Ovary (tissue), 9 donors: ENCODE results near the gene CHST14. TPM values are rescaled to one million over a fixed set of nuclear protein-coding genes. Genes with fewer than 3 reads are reported as not detected.

ENCODE experiments used
- DNase-seq, 5 donors: peaks; one replicate each; pipeline ENCODE4 v3.0.0-alpha.2; 2019 to 2020
- H3K27ac ChIP-seq, 2 donors: fragments of 200-600 bp; one replicate each; pipeline versions ENCODE4 v1.5.1 to v1.8.0; 2019 to 2022
- H3K27me3 ChIP-seq: fragments of 200-600 bp; one replicate; pipeline ENCODE4 v1.8.0; 2022
- H3K36me3 ChIP-seq: fragments of 200-600 bp; sonication (generic); one replicate; pipeline ENCODE4 v1.5.1; 2019
- H3K4me1 ChIP-seq: one replicate; pipeline ENCODE4 v1.8.1; 2013; ENCODE audit warnings: mild to moderate bottlenecking, moderate library complexity; ENCODE audit not compliant: insufficient read depth
- H3K4me3 ChIP-seq: fragments of 200-600 bp; sonication (generic); one replicate; pipeline ENCODE4 v1.5.1; 2017
- H3K9me3 ChIP-seq, 2 donors: fragments of 200-600 bp in 1 of 2; sonication (generic) in 1 of 2; one replicate each; pipeline versions ENCODE4 v1.5.1 to v1.8.1; 2013 to 2019; ENCODE audit warnings: mild to moderate bottlenecking in 1 of 2, moderate library complexity in 1 of 2
- CTCF ChIP-seq, 3 donors: fragments of 450-650 bp in 2 of 3; fragments of 200-600 bp in 1 of 3; IDR thresholded peaks; one replicate each; pipeline versions ENCODE4 v1.5.1 to v1.8.0; 2016 to 2022; ENCODE audit warnings: antibody characterized with exemption in 3 of 3, mild to moderate bottlenecking in 1 of 3
- EP300 ChIP-seq: sonication (generic); formaldehyde crosslinking; IDR thresholded peaks from one replicate; pipeline ENCODE4 v1.6.1; 2017; ENCODE audit warnings: antibody characterized with exemption
- POLR2A ChIP-seq: fragments of 450-650 bp; IDR thresholded peaks from one replicate; pipeline ENCODE4 v1.6.1; 2017; ENCODE audit warnings: antibody characterized with exemption, mild to moderate bottlenecking, moderate library complexity
- WGBS, 3 donors: extraction: QIAGEN DNeasy Blood & Tissue Kit in 1 of 3; methylation state at CpG; one replicate each; pipeline versions ENCODE4 v1.1.5 to v1.1.7; 2013 to 2017; 5-methylcytosine and 5-hydroxymethylcytosine counted together
- intact Hi-C, 4 donors: fragments of 100-400 bp; cut with DNase I; formaldehyde crosslinking; loops; one replicate each; pipeline versions ENCODE4 v1.11.0 to v1.15.1; 2022 to 2023
- polyA plus RNA-seq, 2 donors: library from polyadenylated mRNA; stranded (reverse); fragments of 200-250 nt in 1 of 2; fragments of 350-450 nt in 1 of 2; fragmentation: Illumina TruSeq in 1 of 2; extraction: RNeasy Lipid Tissue Mini Kit (QIAGEN cat#74804) in 1 of 2; gene quantifications; one replicate each; pipeline ENCODE4 v1.2.3, GENCODE V29; 2013 to 2014
- total RNA-seq, 7 donors: library from RNA; depleted of rRNA in 2 of 7; stranded (reverse); fragments of >200 nt in 2 of 7; fragmentation: NEBNext Ultra II Directional in 3 of 7; extraction: Animal tissue kit (Norgen Biotek cat#: 25700) in 3 of 7; gene quantifications; one replicate each; pipeline versions ENCODE4 v1.1.0 to v1.2.4, GENCODE V29; 2016 to 2023
- donor health status: DM: no; HTN: no; CAD: no; lungs with moderate emphysema.
- donor health status: DM: no; HTN: no; CAD: no.
- donor health status: Bipolar disorder and iron deficiency.
- donor health status: DM: yes; HTN: yes; CAD: no.
- donor health status: DM: no; HTN: no; CAD: no.
- donor health status: DM: yes; HTN: yes; CAD: no.

Gene CHST14
- total and polyA plus RNA-seq, 9 donors, result 8.2 to 28.3 (median 23.8) TPM

DNA sequence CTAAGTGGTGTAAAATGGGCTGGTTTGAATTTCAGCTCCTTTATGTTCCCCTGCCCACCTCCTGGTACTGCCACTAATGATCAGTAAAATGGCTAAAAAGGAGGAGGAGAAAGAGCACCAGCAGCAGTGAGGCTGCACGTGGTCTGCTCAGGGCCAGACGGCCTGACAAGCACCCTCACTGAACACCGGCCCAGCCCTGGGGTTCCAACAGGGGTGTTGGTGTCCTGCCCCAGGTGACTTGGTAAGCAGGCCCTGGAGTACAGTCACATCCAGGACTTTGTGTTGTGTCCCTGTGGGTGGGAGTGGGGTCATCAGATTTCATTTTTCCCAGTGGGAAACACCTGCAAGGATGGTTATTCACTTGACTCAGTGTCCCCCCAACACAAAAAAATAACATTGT lies 24.6 kb upstream of the CHST14 start:
- no peak overlapping the region for H3K4me3 ChIP-seq
- no peaks in the 10 kb centered on the region for H3K36me3 ChIP-seq
- H3K4me1 ChIP-seq, result peaks cover 8% of the 10 kb centered on the region
- TF ChIP-seq EP300 (no peak), CTCF (IDR thresholded peaks at IDR 0.05) (no peak), POLR2A (no peak)
- H3K27ac ChIP-seq, result no peak overlapping the region
- 74 to 77% (median 77%) methylated on average over 3 of the region's 3 CpGs for WGBS, 3 donors
- DNase-seq, result no peak
- H3K27me3 ChIP-seq, result no peaks in the 10 kb centered on the region
- intact Hi-C loops, result loop anchor here in 1 of 4 donors (10.0 kb wide), 1 partner anchor 119 kb away; the partner anchor contains the start of genes CCDC32 and RPUSD2
- no peaks in the 10 kb centered on the region for H3K9me3 ChIP-seq

DNA sequence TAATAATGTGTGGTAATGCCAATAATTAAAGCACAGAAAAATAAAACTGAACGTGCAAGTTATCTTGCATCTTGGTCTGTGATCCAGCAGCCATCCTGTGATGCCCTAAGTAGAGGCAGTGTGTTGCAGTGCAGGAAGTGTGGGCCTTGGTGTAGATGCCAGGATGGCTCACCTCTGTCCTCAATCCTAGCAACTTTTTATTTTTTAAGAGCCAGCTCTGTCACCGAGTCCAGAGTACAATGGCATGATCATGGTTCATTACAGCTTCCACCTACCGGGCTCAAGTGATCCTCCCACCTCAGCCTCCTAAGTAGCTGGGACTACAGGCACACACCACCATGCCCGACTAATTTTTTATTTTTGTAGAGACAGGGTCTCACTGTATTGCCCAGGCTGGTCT lies 22.4 kb upstream of the CHST14 start:
- intact Hi-C loops, result loop anchor here in 1 of 4 donors (10.0 kb wide), 1 partner anchor 116 kb away; the partner anchor contains the start of genes CCDC32 and RPUSD2
- Histone ChIP-seq H3K27me3 (no peaks in the 10 kb centered on the region), H3K4me1 (peaks cover 11% of the 10 kb centered on the region), H3K4me3 (no peak overlapping the region), H3K27ac (no peak overlapping the region), H3K9me3 (no peaks in the 10 kb centered on the region), H3K36me3 (no peaks in the 10 kb centered on the region)
- no peak for DNase-seq
- 88 to 91% (median 91%) methylated on average over 4 of the region's 4 CpGs for WGBS, 3 donors
- TF ChIP-seq CTCF (IDR thresholded peaks at IDR 0.05) (no peak), EP300 (no peak), POLR2A (no peak)

- intact Hi-C loops, result loop anchor here in 1 of 4 donors (10.0 kb wide), 1 partner anchor 116 kb away; the partner anchor contains the start of genes CCDC32 and RPUSD2
- H3K27me3 ChIP-seq, result no peaks in the 10 kb centered on the region
- H3K9me3 ChIP-seq, result no peaks in the 10 kb centered on the region
Observed at GRCh38 chr15:40449275-40449674, 21.5 kb upstream of the CHST14 start.

DNA sequence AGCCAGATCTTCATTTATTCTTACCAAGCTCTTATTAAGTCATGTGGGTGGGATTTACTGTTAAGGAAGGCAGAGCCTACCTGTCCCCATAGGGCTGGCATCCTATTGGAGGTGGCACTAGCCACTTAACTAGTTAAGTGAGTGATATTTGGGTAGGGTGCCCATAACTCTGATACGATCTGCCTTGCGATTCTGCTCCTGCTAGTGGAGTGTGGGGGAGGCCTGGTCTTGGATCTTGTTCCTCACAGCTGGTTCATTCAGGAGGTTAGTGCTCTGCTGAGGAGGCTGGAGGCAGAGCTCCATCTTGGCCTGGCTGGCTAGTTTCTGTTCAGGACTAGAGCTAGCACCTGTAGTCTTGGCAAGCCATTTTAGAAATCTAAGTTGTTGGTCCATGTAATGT lies 20.7 kb upstream of the CHST14 start:
- Histone ChIP-seq H3K4me3 (no peak overlapping the region), H3K27ac (no peak overlapping the region), H3K9me3 (no peaks in the 10 kb centered on the region), H3K36me3 (no peaks in the 10 kb centered on the region), H3K4me1 (peaks cover 8% of the 10 kb centered on the region), H3K27me3 (no peaks in the 10 kb centered on the region)
- WGBS, 3 donors, result 40 to 64% (median 50%) methylated on average over 2 of the region's 2 CpGs
- intact Hi-C loops, result no loop called here
- TF ChIP-seq EP300 (no peak), CTCF (IDR thresholded peaks at IDR 0.05) (no peak), POLR2A (no peak)
- DNase-seq, result no peak

More at GRCh38 chr15:40449275-40449674, 21.5 kb upstream of the CHST14 start:
- DNase-seq, result no peak
- peaks cover 7% of the 10 kb centered on the region for H3K4me1 ChIP-seq
- no peaks in the 10 kb centered on the region for H3K36me3 ChIP-seq
- H3K4me3 ChIP-seq, result no peak overlapping the region
- H3K27ac ChIP-seq, result no peak overlapping the region
- TF ChIP-seq CTCF (IDR thresholded peaks at IDR 0.05), result no peak
- no peak for TF ChIP-seq POLR2A
- no peak for TF ChIP-seq EP300
